PC-3 (cell line): ENCODE results near the gene STAT5B.

Source experiments
- CTCF ChIP-seq: fragments of 300-600 bp; sonication (generic); conservative IDR thresholded peaks from 2 replicates; pipeline ENCODE4 v1.5.1; 2017; ENCODE audit warnings: antibody characterized with exemption, low read depth, mild to moderate bottlenecking, low read length
- EZH2 ChIP-seq: fragments of 300-600 bp; sonication (generic); IDR thresholded peaks from one replicate; pipeline ENCODE4 v1.6.1; 2017; ENCODE audit warnings: antibody characterized with exemption, mild to moderate bottlenecking, low read length; ENCODE audit not compliant: unreplicated experiment
- EZH2phosphoT487 ChIP-seq: fragments of 300-600 bp; sonication (generic); IDR thresholded peaks from 2 replicates; pipeline ENCODE4 v1.6.1; 2018; ENCODE audit warnings: mild to moderate bottlenecking, antibody characterized with exemption, low read length, borderline replicate concordance

GRCh38 chr17:42272162-42272907, 3.9 kb downstream of the STAT5B start:
- TF ChIP-seq CTCF = no peak
- no peak for TF ChIP-seq EZH2phosphoT487
- no peak for TF ChIP-seq EZH2
